Activated naive CD4-positive, alpha-beta T cell treated with anti-CD3 and anti-CD28 coated beads, Interleukin-2, amount 50 U/mL, for 72 hours (primary cell): ENCODE results near the gene FANCI. TPM values are rescaled to one million over a fixed set of nuclear protein-coding genes. Genes with fewer than 3 reads are reported as not detected.

Experiments used
- ATAC-seq, 2 donors: fragments of 150-1000 bp; cut with Tn5 transposase; 2 replicates each; pipeline ENCODE4 v1.10.0; 2021; ENCODE audit warnings: mild to moderate bottlenecking in 2 of 2, moderate library complexity in 2 of 2
- DNase-seq, 2 donors: peaks; one replicate each; pipeline ENCODE4 v3.0.0; 2021 to 2022; ENCODE audit warnings: low spot score in 2 of 2
- H3K27ac Mint-ChIP-seq, 2 donors: one replicate each; pipeline ENCODE4 v1.8.0; 2022; ENCODE audit warnings: mild to moderate bottlenecking in 2 of 2, mixed read lengths in 2 of 2
- H3K36me3 Mint-ChIP-seq, 2 donors: one replicate each; pipeline ENCODE4 v1.8.0; 2022; ENCODE audit warnings: mixed read lengths in 2 of 2
- H3K9me3 Mint-ChIP-seq, 2 donors: one replicate each; pipeline ENCODE4 v1.8.0; 2022; ENCODE audit warnings: mixed read lengths in 2 of 2
- total RNA-seq, 2 donors: library from RNA; stranded (reverse); gene quantifications; one replicate each; pipeline ENCODE4 v1.2.3, GENCODE V29; 2022

FANCI gene
- total RNA-seq = 100 to 1,000 TPM; 255 to 290 TPM

DNA sequence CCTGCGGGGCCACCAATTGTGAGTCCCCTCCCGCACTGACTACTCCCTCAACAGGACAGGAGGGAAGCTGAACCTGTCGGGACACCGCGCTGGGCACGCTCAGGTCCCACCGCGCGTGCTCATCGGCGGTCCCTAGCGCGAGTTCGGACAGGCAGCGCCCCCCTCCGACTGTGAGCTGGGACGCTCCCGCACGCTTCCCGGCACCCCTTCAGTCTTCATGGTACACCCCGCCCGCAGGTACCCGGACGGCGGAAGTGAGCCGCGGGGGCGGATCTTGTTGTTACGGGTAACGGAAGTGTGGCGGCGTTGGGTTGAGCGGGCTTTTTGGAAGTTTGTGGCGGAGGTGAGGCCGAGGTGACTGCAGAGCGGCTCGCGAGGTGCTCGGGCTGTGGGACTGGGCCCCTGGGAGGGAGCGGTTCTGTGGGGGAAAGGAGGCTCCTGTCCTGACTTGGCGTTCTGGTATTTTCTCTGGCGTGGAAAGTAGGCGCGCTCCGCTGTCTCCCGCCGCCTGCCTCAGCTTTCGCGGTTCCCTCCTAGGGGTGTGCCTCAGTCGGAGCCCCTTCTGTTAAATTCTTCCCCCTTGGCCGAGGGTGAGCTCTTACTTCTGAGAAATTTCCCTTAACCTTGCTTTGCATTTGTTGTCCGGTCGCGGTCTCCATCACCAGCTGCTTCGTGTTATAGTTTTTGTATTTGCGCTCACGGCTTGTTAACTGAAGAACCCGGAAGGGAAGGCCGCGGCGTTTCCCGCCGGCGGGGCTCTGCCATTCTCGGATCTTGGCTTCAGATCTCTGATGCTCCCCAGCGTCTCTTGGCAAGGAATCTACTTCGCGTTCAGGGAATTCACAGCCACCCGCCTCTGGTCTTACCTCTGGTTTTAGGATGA, at the start of gene FANCI:
Gene FANCI (plus strand): TSS at position 289 of the 883 bp plus-strand sequence. CDS start 3,669 bp downstream, outside the sequence.
- Mint-ChIP-seq H3K36me3 (peaks cover 36 to 45% of the 10 kb centered on the region in 2 donors), H3K9me3 (peaks cover 0 to 4% of the 10 kb centered on the region in 2 donors), H3K27ac (peak within 1 kb of the TSS; percentile 93 to 96)
- ATAC-seq = peak; percentile 96 to 97
- peak; percentile 96 to 97 for DNase-seq

GRCh38 chr15:89194608-89195007, 49.2 kb upstream of the FANCI start:
- ATAC-seq = no peak
- peaks cover 18 to 27% of the 10 kb centered on the region in 2 donors for H3K36me3 Mint-ChIP-seq
- no peak for DNase-seq
- no peaks in the 10 kb centered on the region for H3K9me3 Mint-ChIP-seq
- no peak overlapping the region for H3K27ac Mint-ChIP-seq

- no peak for DNase-seq
- peaks cover 17 to 27% of the 10 kb centered on the region in 2 donors for H3K36me3 Mint-ChIP-seq
- no peak for ATAC-seq
- H3K9me3 Mint-ChIP-seq = no peaks in the 10 kb centered on the region
- H3K27ac Mint-ChIP-seq = no peak overlapping the region
Measured at GRCh38 chr15:89195836-89196235, 47.9 kb upstream of the FANCI start.

DNA sequence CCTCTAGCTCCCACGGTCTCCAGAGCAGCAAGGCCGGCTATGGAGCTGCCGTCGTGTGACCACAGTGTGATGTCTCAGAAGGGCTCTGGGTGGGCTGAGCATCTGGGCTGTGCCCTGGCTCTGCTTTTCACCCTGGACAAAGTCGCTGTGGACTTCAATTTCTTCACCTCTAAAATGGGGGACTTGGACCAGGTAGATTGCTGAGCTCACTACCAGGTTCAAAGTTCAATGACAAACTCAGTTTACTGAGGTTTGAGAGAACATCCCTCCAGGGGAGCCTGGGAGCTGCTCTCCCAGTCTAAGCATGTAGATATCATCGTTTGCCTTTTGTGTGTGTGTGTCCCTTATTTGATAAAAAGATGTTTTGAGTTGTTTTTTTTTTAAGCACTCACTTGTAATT, 47.5 kb upstream of the FANCI start:
- no peak for ATAC-seq
- Mint-ChIP-seq H3K36me3 (peaks cover 13 to 27% of the 10 kb centered on the region in 2 donors), H3K9me3 (no peaks in the 10 kb centered on the region), H3K27ac (no peak overlapping the region)
- DNase-seq = no peak

DNA sequence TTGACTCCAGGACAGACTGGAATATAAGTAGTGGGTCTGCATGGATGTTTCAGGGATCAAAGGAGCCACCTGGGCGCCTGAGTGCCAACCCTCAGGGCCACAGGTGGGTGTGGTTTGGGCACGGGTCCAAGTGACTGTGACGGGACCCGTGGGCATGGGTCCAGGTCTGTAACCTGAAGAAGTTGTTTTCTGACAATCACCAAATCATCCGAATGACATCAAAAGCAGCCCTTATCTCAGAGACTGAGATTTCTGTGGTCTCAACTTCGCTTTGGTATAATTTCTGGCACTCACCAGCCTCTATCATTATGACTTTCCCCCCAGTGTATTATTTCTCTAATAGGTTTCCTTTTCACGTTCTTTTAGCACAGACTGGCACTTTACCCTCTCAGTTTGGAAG, 46.8 kb upstream of the FANCI start:
- peak; percentile 49 to 79 for ATAC-seq
- Mint-ChIP-seq H3K27ac (peak overlapping the region; percentile 70 to 74), H3K9me3 (no peaks in the 10 kb centered on the region), H3K36me3 (peaks cover 13 to 31% of the 10 kb centered on the region in 2 donors)
- peak in 1 of 2 donors; percentile 72 for DNase-seq

- Mint-ChIP-seq H3K9me3 (no peaks in the 10 kb centered on the region), H3K36me3 (peaks cover 13 to 31% of the 10 kb centered on the region in 2 donors), H3K27ac (peak overlapping the region; percentile 70 to 74)
- peak in 1 of 2 donors; percentile 28 for DNase-seq
- peak; percentile 72 to 83 for ATAC-seq
Measured at GRCh38 chr15:89197503-89197971, 46.2 kb upstream of the FANCI start.

DNA sequence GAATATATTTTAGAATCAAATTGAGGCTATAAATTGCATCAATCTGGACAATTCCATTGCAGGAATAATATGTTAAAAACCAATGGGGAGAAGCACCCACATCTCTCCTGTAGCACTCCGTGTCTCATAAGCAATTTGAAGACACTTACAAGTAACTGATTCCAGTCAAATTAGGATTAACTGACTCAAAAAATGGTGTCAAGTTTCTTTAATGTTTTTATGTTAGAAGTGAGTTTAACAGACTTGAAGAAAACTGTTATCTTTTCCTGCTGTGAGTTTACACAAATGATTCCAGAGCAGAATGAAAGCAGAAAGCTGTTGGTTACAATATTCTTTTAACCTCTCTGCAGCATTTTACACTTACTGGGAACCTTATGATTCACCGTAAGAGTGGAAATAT, 45.6 kb upstream of the FANCI start:
- Mint-ChIP-seq H3K9me3 (no peaks in the 10 kb centered on the region), H3K36me3 (peaks cover 10 to 24% of the 10 kb centered on the region in 2 donors), H3K27ac (peak overlapping the region; percentile 29 to 92)
- ATAC-seq = peak; percentile 18 to 61
- no peak for DNase-seq

- DNase-seq (no peak), ATAC-seq (no peak)
- no peaks in the 10 kb centered on the region for H3K9me3 Mint-ChIP-seq
- H3K27ac Mint-ChIP-seq = peak overlapping the region; percentile 29 to 92
- peaks cover 8 to 25% of the 10 kb centered on the region in 2 donors for H3K36me3 Mint-ChIP-seq
Measured at GRCh38 chr15:89198934-89199333, 44.8 kb upstream of the FANCI start.

GRCh38 chr15:89199746-89200145, 44.0 kb upstream of the FANCI start:
- ATAC-seq (no peak), DNase-seq (no peak)
- H3K36me3 Mint-ChIP-seq = peaks cover 8 to 25% of the 10 kb centered on the region in 2 donors
- no peaks in the 10 kb centered on the region for H3K9me3 Mint-ChIP-seq
- H3K27ac Mint-ChIP-seq = no peak overlapping the region

DNA sequence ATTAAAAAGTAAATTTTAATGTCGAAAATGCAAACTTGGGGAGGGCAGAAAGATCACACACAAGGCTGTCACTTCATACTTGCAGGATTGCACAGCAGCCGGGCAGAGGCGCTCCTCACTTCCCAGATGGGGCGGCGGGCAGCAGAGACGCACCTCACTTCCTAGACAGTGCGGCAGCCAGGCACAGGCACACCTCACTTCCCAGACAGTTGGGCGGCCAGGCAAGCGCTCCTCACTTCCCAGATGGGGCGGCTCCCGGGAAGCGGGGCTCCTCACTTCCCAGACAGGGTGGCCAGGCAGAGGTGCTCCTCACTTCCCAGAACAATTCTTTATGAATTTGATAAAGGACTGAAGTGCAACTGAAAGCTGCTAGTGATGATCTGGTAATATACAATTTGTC, 43.6 kb upstream of the FANCI start:
- Mint-ChIP-seq H3K27ac (no peak overlapping the region), H3K36me3 (peaks cover 7 to 25% of the 10 kb centered on the region in 2 donors), H3K9me3 (no peaks in the 10 kb centered on the region)

DNA sequence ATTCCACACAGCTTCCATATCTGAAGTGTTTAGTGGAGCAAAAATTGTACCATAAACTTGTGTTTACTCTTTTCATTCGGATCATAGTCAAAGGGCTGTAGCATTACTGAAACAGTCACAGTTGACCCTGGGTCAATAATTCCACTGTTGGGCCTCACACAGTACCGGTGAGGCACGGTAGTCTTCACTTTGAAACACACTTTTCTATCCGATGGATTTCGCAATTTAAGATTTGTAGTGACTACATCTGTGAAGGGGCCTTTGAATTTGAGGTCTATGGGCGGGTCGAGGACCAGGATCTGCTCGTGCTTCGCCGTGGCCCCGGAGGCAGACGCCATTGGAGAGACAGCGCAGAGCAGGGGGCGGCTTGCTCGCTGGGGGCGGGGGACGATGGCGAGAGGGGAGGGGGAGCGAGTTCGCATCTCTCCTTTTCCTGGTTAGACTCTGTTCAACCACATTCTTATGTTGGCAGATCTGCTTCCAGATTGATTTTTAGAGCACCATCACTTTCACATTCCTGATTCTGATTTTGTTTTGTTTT, 42.2 kb upstream of the FANCI start:
- H3K27ac Mint-ChIP-seq = no peak overlapping the region
- DNase-seq (no peak), ATAC-seq (no peak)
- H3K36me3 Mint-ChIP-seq = peaks cover 0 to 20% of the 10 kb centered on the region in 2 donors
- H3K9me3 Mint-ChIP-seq = no peaks in the 10 kb centered on the region

More for the DNA sequence above, 43.6 kb upstream of the FANCI start:
- ATAC-seq (no peak), DNase-seq (no peak)

- no peaks in the 10 kb centered on the region for H3K9me3 Mint-ChIP-seq
- peaks cover 0 to 16% of the 10 kb centered on the region in 2 donors for H3K36me3 Mint-ChIP-seq
- ATAC-seq = peak; percentile 89 to 90
- peak in 1 of 2 donors; percentile 44 for DNase-seq
- peak overlapping the region in 1 of 2 donors; percentile 40 for H3K27ac Mint-ChIP-seq
Measured at GRCh38 chr15:89203705-89204273, 40.0 kb upstream of the FANCI start.

GRCh38 chr15:89205991-89206585, 37.7 kb upstream of the FANCI start:
- Mint-ChIP-seq H3K36me3 (peaks cover 0 to 13% of the 10 kb centered on the region in 2 donors), H3K9me3 (no peaks in the 10 kb centered on the region), H3K27ac (no peak overlapping the region)
- no peak for ATAC-seq
- DNase-seq = no peak

- Mint-ChIP-seq H3K9me3 (no peaks in the 10 kb centered on the region), H3K27ac (peak overlapping the region in 1 of 2 donors; percentile 54), H3K36me3 (peaks cover 0 to 5% of the 10 kb centered on the region in 2 donors)
- ATAC-seq (peak; percentile 69 to 78), DNase-seq (peak; percentile 79 to 82)
Measured at GRCh38 chr15:89206908-89207331, 36.9 kb upstream of the FANCI start.

GRCh38 chr15:89208256-89208655, 35.5 kb upstream of the FANCI start:
- DNase-seq (no peak), ATAC-seq (no peak)
- H3K27ac Mint-ChIP-seq = no peak overlapping the region
- H3K36me3 Mint-ChIP-seq = peaks cover 0 to 5% of the 10 kb centered on the region in 2 donors
- no peaks in the 10 kb centered on the region for H3K9me3 Mint-ChIP-seq

GRCh38 chr15:89209057-89209456, 34.7 kb upstream of the FANCI start:
- H3K9me3 Mint-ChIP-seq = no peaks in the 10 kb centered on the region
- H3K27ac Mint-ChIP-seq = peak overlapping the region in 1 of 2 donors; percentile 72
- no peaks in the 10 kb centered on the region for H3K36me3 Mint-ChIP-seq
- no peak for DNase-seq
- ATAC-seq = no peak
